ENCODE data around the gene NTM. TPM values are rescaled to one million over a fixed set of nuclear protein-coding genes. Genes with fewer than 3 reads are reported as not detected.

Gene NTM
- total RNA-seq, 4 donors from 2014 or later: 0.40 to 3.1 (median 2.1) TPM; not detected in 1

DNA sequence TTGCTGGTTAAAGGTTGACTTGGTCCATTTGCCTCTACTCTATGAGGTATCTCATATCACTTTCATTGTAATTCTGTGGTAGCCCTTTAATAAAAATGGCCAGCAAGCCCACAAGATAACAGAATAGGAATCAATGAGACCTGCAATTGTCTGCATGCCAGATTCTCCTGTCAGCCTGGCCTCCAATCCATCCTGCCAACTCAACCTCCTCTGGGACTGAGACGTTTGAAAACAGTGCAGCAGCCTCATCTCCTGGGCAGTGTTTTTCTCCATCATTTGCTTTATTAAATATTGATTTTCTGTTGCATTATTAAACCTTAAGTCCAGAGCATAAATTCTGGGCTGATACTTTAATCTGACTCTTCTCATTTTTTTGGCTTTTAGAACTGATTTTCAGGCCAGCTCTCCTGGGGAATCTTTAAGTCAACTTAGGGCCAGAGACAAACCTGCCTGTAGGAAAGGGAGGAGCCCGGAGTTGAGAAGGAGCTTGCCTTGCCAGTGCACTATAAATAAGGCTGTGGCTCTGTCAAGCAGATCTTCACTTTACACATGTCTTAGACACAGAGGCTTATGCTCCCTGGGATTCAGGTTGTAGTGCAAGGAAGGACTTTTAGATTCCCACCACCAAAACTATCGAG, 798.0 kb downstream of the NTM start:
- H3K4me3 ChIP-seq: no peak overlapping the region
- in situ Hi-C loops (cut with MboI; ENCODE audit: low pct_ligation_motif_present in 1 of 4, low pct_unique_long_range_greater_than_20kb in 1 of 4, low sequenced_read_pairs in 3 of 4): no loop called here
- no peaks in the 10 kb centered on the region for H3K4me1 ChIP-seq
- DNase-seq: no peak
- no peaks in the 10 kb centered on the region for H3K9me3 ChIP-seq
- TF ChIP-seq EP300 (IDR thresholded peaks at IDR 0.05; ENCODE audit: low read depth): no peak
- no peak for TF ChIP-seq POLR2A (IDR thresholded peaks at IDR 0.05)
- TF ChIP-seq POLR2AphosphoS5 (IDR thresholded peaks at IDR 0.05): no peak
- no peak for TF ChIP-seq CTCF (IDR thresholded peaks at IDR 0.05)
- 17 to 62% methylated on average over 1 to 3 of the region's 3 CpGs for WGBS, 2 donors (ENCODE audit: low coverage in 1 of 2)
- H3K27ac ChIP-seq: no peak overlapping the region
- H3K36me3 ChIP-seq: no peaks in the 10 kb centered on the region
- H3K27me3 ChIP-seq: no peaks in the 10 kb centered on the region
- intact Hi-C loops (cut with DNase I; ENCODE audit: low total_unique reads): no loop called here

GRCh38 chr11:132171031-132171430, 800.6 kb downstream of the NTM start:
- H3K4me3 ChIP-seq: no peak overlapping the region
- no peak overlapping the region for H3K27ac ChIP-seq
- H3K36me3 ChIP-seq: no peaks in the 10 kb centered on the region
- 81% methylated on average over 6 of the region's 6 CpGs; no CpG with 5 or more reads in 1 of the 2 donors for WGBS, 2 donors (ENCODE audit: low coverage in 1 of 2)
- DNase-seq: no peak
- TF ChIP-seq CTCF (IDR thresholded peaks at IDR 0.05): no peak
- TF ChIP-seq EP300 (IDR thresholded peaks at IDR 0.05; ENCODE audit: low read depth): no peak
- no peak for TF ChIP-seq POLR2AphosphoS5 (IDR thresholded peaks at IDR 0.05)
- no peak for TF ChIP-seq POLR2A (IDR thresholded peaks at IDR 0.05)
- no peaks in the 10 kb centered on the region for H3K4me1 ChIP-seq
- no peaks in the 10 kb centered on the region for H3K27me3 ChIP-seq
- intact Hi-C loops (cut with DNase I; ENCODE audit: low total_unique reads) (no loop called here), in situ Hi-C loops (cut with MboI; ENCODE audit: low pct_ligation_motif_present in 1 of 4, low pct_unique_long_range_greater_than_20kb in 1 of 4, low sequenced_read_pairs in 3 of 4) (no loop called here)
- no peaks in the 10 kb centered on the region for H3K9me3 ChIP-seq

GRCh38 chr11:132174362-132175255, 804.2 kb downstream of the NTM start:
- 20 to 57% methylated on average over 2 to 15 of the region's 15 CpGs for WGBS, 2 donors (ENCODE audit: low coverage in 1 of 2)
- Histone ChIP-seq H3K4me3 (no peak overlapping the region), H3K36me3 (no peaks in the 10 kb centered on the region), H3K4me1 (no peaks in the 10 kb centered on the region), H3K9me3 (no peaks in the 10 kb centered on the region), H3K27me3 (no peaks in the 10 kb centered on the region), H3K27ac (no peak overlapping the region)
- no peak for DNase-seq
- TF ChIP-seq POLR2A (IDR thresholded peaks at IDR 0.05) (no peak), POLR2AphosphoS5 (IDR thresholded peaks at IDR 0.05) (no peak), CTCF (IDR thresholded peaks at IDR 0.05) (no peak), EP300 (IDR thresholded peaks at IDR 0.05; ENCODE audit: low read depth) (no peak)
- in situ Hi-C loops (cut with MboI; ENCODE audit: low pct_ligation_motif_present in 1 of 4, low pct_unique_long_range_greater_than_20kb in 1 of 4, low sequenced_read_pairs in 3 of 4) (no loop called here), intact Hi-C loops (cut with DNase I; ENCODE audit: low total_unique reads) (no loop called here)

DNA sequence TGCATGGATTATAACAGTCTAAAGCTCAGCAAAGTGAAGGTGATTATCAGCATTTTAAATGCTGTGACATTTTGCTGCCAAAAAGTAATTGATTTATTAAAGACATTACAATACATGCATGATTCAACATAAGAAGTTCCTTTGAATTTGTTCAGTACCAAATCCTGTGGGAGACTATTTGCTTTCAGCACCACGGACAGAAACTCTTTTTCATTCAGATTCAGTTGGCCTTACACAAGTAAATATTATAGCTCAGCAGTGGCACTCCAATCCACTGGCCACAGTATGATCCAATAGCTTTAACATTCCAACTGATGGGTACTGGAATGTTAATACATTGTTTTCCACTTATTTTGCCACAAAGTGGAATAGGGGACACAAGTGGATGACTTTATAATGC, 806.7 kb downstream of the NTM start:
- Histone ChIP-seq H3K36me3 (no peaks in the 10 kb centered on the region), H3K27ac (no peak overlapping the region), H3K4me1 (no peaks in the 10 kb centered on the region), H3K27me3 (no peaks in the 10 kb centered on the region), H3K4me3 (no peak overlapping the region), H3K9me3 (no peaks in the 10 kb centered on the region)
- in situ Hi-C loops (cut with MboI; ENCODE audit: low pct_ligation_motif_present in 1 of 4, low pct_unique_long_range_greater_than_20kb in 1 of 4, low sequenced_read_pairs in 3 of 4): no loop called here
- no peak for DNase-seq
- intact Hi-C loops (cut with DNase I; ENCODE audit: low total_unique reads): no loop called here
- 4 to 10% methylated on average over 1 of the region's 1 CpG for WGBS, 2 donors (ENCODE audit: low coverage in 1 of 2)
- no peak for TF ChIP-seq EP300 (IDR thresholded peaks at IDR 0.05; ENCODE audit: low read depth)
- no peak for TF ChIP-seq POLR2A (IDR thresholded peaks at IDR 0.05)
- TF ChIP-seq POLR2AphosphoS5 (IDR thresholded peaks at IDR 0.05): no peak
- no peak for TF ChIP-seq CTCF (IDR thresholded peaks at IDR 0.05)

All from transverse colon (tissue), 4 donors.